ENCODE data around the gene ATP11A.

ATP11A gene

DNA sequence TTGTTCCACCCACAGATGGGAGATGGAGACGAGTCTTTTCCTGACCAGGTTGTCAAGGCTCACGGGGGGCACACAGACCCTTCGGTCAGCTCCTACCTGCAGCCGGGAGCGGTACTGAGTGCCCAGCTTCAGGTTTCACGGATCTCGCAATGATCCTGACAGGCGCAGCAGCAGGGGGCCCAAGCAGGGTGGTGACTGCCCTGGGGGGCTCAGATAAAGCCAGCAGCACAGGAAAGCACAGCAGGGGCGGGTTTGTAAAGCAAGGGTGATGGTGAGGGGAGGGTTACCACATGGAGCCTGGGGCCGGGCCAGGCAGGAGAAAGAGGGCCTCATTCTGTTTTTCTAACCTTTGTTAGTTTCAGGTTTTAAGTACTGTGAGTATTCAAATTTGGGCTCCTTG is 41.7 kb upstream of the ATP11A start:
- TF ChIP-seq, protein P1, sequence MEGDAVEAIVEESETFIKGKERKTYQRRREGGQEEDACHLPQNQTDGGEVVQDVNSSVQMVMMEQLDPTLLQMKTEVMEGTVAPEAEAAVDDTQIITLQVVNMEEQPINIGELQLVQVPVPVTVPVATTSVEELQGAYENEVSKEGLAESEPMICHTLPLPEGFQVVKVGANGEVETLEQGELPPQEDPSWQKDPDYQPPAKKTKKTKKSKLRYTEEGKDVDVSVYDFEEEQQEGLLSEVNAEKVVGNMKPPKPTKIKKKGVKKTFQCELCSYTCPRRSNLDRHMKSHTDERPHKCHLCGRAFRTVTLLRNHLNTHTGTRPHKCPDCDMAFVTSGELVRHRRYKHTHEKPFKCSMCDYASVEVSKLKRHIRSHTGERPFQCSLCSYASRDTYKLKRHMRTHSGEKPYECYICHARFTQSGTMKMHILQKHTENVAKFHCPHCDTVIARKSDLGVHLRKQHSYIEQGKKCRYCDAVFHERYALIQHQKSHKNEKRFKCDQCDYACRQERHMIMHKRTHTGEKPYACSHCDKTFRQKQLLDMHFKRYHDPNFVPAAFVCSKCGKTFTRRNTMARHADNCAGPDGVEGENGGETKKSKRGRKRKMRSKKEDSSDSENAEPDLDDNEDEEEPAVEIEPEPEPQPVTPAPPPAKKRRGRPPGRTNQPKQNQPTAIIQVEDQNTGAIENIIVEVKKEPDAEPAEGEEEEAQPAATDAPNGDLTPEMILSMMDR (conservative IDR thresholded peaks at IDR 0.05; ENCODE audit: low read depth, low read length) = no peak

GRCh38 chr13:112648966-112649690 is 40.7 kb upstream of the ATP11A start:
- H3K4me3 ChIP-seq (ENCODE audit: low read depth, low read length) = no peak overlapping the region
- DNase-seq (ENCODE audit: low read depth) = no peak
- TF ChIP-seq, protein P1 (conservative IDR thresholded peaks at IDR 0.05; ENCODE audit: low read depth, low read length) = no peak

More for the DNA sequence above, 41.7 kb upstream of the ATP11A start:
- no peak overlapping the region for H3K4me3 ChIP-seq (ENCODE audit: low read depth, low read length)
- DNase-seq (ENCODE audit: low read depth) = no peak

- no peak for DNase-seq (ENCODE audit: low read depth)
- no peak overlapping the region for H3K4me3 ChIP-seq (ENCODE audit: low read depth, low read length)
- TF ChIP-seq, protein P1 (conservative IDR thresholded peaks at IDR 0.05; ENCODE audit: low read depth, low read length) = no peak
Observed at GRCh38 chr13:112651311-112651710, 38.5 kb upstream of the ATP11A start.

GRCh38 chr13:112651750-112652511 is 37.9 kb upstream of the ATP11A start:
- H3K4me3 ChIP-seq (ENCODE audit: low read depth, low read length) = no peak overlapping the region
- TF ChIP-seq, protein P1 (conservative IDR thresholded peaks at IDR 0.05; ENCODE audit: low read depth, low read length) = no peak
- DNase-seq (ENCODE audit: low read depth) = no peak

DNA sequence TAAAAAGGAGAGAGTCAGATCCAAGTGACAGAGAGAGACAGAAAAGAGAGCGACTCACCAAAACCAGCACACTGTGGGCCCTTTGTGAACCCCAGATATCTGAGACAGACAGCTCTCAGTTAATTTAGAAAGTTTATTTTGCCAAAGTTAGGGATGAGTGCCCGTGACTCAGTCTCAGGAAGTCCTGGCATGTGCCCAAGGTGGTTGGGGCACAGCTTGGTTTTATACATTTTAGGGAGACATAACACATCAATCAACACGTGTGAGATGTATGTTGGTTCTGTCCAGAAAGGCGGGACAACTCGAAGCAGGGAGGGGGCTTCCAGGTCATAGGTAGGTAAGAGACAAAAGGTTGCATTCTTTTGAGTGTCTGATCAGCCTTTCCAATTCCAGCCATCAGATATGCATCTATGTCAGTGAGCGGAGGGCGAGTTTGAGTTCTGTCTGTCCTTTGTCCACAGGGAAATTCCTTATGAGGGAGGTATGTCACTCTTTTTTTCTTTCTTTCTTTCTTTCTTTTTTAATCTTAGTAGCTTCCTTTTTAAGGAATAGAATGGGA is 37.2 kb upstream of the ATP11A start:
- no peak for DNase-seq (ENCODE audit: low read depth)
- TF ChIP-seq, protein P1 (conservative IDR thresholded peaks at IDR 0.05; ENCODE audit: low read depth, low read length) = no peak
- no peak overlapping the region for H3K4me3 ChIP-seq (ENCODE audit: low read depth, low read length)

- no peak overlapping the region for H3K4me3 ChIP-seq (ENCODE audit: low read depth, low read length)
- no peak for DNase-seq (ENCODE audit: low read depth)
- TF ChIP-seq, protein P1 (conservative IDR thresholded peaks at IDR 0.05; ENCODE audit: low read depth, low read length) = no peak
Observed at GRCh38 chr13:112653071-112653470, 36.8 kb upstream of the ATP11A start.
